ENCODE results near the gene XXYLT1.
"Not testable (repeated sequence)": the region's sequence is repeated elsewhere in the genome, so short reads cannot be mapped to it uniquely, and the experiment has no call there.

XXYLT1 gene

GRCh38 chr3:195057716-195058115 lies 213.2 kb downstream of the XXYLT1 start:
- no peak overlapping the region for H3K4me3 ChIP-seq (replicated peaks in 1 of 2; ENCODE audit: low read depth in 2 of 2, low read length in 2 of 2)
- no peak for TF ChIP-seq CTCF (IDR thresholded peaks at IDR 0.05; ENCODE audit: low read depth, low read length)
- DNase-seq (ENCODE audit: low read depth in 2 of 2), result no peak

GRCh38 chr3:195056506-195056905 lies 214.5 kb downstream of the XXYLT1 start:
- DNase-seq (ENCODE audit: low read depth in 2 of 2), result no peak
- no peak overlapping the region for H3K4me3 ChIP-seq (replicated peaks in 1 of 2; ENCODE audit: low read depth in 2 of 2, low read length in 2 of 2)
- no peak for TF ChIP-seq CTCF (IDR thresholded peaks at IDR 0.05; ENCODE audit: low read depth, low read length)

GRCh38 chr3:195054311-195054710 lies 216.6 kb downstream of the XXYLT1 start:
- no peak for TF ChIP-seq CTCF (IDR thresholded peaks at IDR 0.05; ENCODE audit: low read depth, low read length)
- no peak overlapping the region for H3K4me3 ChIP-seq (replicated peaks in 1 of 2; ENCODE audit: low read depth in 2 of 2, low read length in 2 of 2)
- no peak for DNase-seq (ENCODE audit: low read depth in 2 of 2)

GRCh38 chr3:195052939-195053338 lies 218.0 kb downstream of the XXYLT1 start:
- TF ChIP-seq CTCF (IDR thresholded peaks at IDR 0.05; ENCODE audit: low read depth, low read length), result no peak

GRCh38 chr3:195050296-195050695 lies 220.7 kb downstream of the XXYLT1 start:
- not testable (repeated sequence) for DNase-seq (ENCODE audit: low read depth in 2 of 2); H3K4me3 ChIP-seq (replicated peaks in 1 of 2; ENCODE audit: low read depth in 2 of 2, low read length in 2 of 2)

More at GRCh38 chr3:195052939-195053338, 218.0 kb downstream of the XXYLT1 start:
- DNase-seq (ENCODE audit: low read depth in 2 of 2), result no peak
- H3K4me3 ChIP-seq (replicated peaks in 1 of 2; ENCODE audit: low read depth in 2 of 2, low read length in 2 of 2), result no peak overlapping the region

- no peak for TF ChIP-seq CTCF (IDR thresholded peaks at IDR 0.05; ENCODE audit: low read depth, low read length)
Observed at GRCh38 chr3:195048059-195048905, 222.7 kb downstream of the XXYLT1 start.

GRCh38 chr3:195047536-195047935 lies 223.4 kb downstream of the XXYLT1 start:
- no peak for TF ChIP-seq CTCF (IDR thresholded peaks at IDR 0.05; ENCODE audit: low read depth, low read length)
- H3K4me3 ChIP-seq (replicated peaks in 1 of 2; ENCODE audit: low read depth in 2 of 2, low read length in 2 of 2), result no peak overlapping the region
- no peak for DNase-seq (ENCODE audit: low read depth in 2 of 2)

More at GRCh38 chr3:195048059-195048905, 222.7 kb downstream of the XXYLT1 start:
- DNase-seq (ENCODE audit: low read depth in 2 of 2), result no peak
- H3K4me3 ChIP-seq (replicated peaks in 1 of 2; ENCODE audit: low read depth in 2 of 2, low read length in 2 of 2), result no peak overlapping the region

Measured in cardiac fibroblast (primary cell).